Kidney (tissue), 14 donors: ENCODE results near the gene ACTMAP. TPM values are rescaled to one million over a fixed set of nuclear protein-coding genes. Genes with fewer than 3 reads are reported as not detected.

Source experiments
- DNase-seq, 5 donors: peaks; one replicate each; pipeline ENCODE4 v3.0.0-alpha.2; 2013 to 2020
- FAIRE-seq: peaks from 2 replicates; lab custom pipeline; 2012; peaks lifted over from hg19 to GRCh38; lab: Jason Lieb, UNC
- H3K27ac ChIP-seq, 2 donors: one replicate each; pipeline ENCODE4 v1.7.0; 2013; ENCODE audit warnings: low read depth in 2 of 2, low read length in 2 of 2, inconsistent platforms in 1 of 2
- H3K27me3 ChIP-seq: one replicate; pipeline ENCODE4 v1.7.1; 2013; ENCODE audit warnings: low read length, inconsistent platforms; ENCODE audit not compliant: control insufficient read depth, insufficient read depth
- H3K36me3 ChIP-seq, 3 donors: one replicate each; pipeline versions ENCODE4 v1.7.0 to v1.7.1; 2013; ENCODE audit warnings: low read length in 3 of 3, control low read depth in 1 of 3, inconsistent platforms in 1 of 3; ENCODE audit not compliant: insufficient read depth in 3 of 3, control insufficient read depth in 2 of 3
- H3K4me1 ChIP-seq, 3 donors: one replicate each; pipeline versions ENCODE4 v1.7.0 to v1.7.1; 2013; ENCODE audit warnings: low read length in 3 of 3, inconsistent platforms in 1 of 3, low read depth in 1 of 3; ENCODE audit not compliant: control insufficient read depth in 2 of 3, insufficient read depth in 2 of 3
- H3K4me3 ChIP-seq, 3 donors: one replicate each; pipeline versions ENCODE4 v1.7.0 to v1.8.1; 2013; ENCODE audit warnings: low read length in 3 of 3, control low read depth in 1 of 3, inconsistent platforms in 1 of 3
- H3K9ac ChIP-seq, 3 donors: one replicate each; pipeline versions ENCODE4 v1.7.0 to v1.7.1; 2013; ENCODE audit warnings: low read length in 3 of 3, control low read depth in 1 of 3, inconsistent platforms in 1 of 3
- H3K9me3 ChIP-seq, 3 donors: one replicate each; pipeline versions ENCODE4 v1.7.0 to v1.7.1; 2013; ENCODE audit warnings: low read length in 3 of 3, control low read depth in 1 of 3, inconsistent platforms in 1 of 3; ENCODE audit not compliant: control insufficient read depth in 2 of 3, insufficient read depth in 1 of 3
- CTCF ChIP-seq: IDR thresholded peaks from 3 replicates; pipeline ENCODE4 v1.5.1; 2012; ENCODE audit warnings: mild to moderate bottlenecking, moderate library complexity, borderline replicate concordance; ENCODE audit not compliant: insufficient read depth; ENCODE audit errors: extremely low read depth
- intact Hi-C: fragments of 100-400 bp; cut with DNase I; formaldehyde crosslinking; loops from one replicate; pipeline ENCODE4 v1.11.1; 2022
- polyA plus RNA-seq: library from polyadenylated mRNA; stranded (reverse); fragments of 350-450 nt; fragmentation: Illumina TruSeq; extraction: RNeasy Lipid Tissue Mini Kit (QIAGEN cat#74804); gene quantifications from one replicate; pipeline ENCODE4 v1.2.3, GENCODE V29; 2014; ENCODE audit warnings: low read depth, low replicate concordance; ENCODE audit not compliant: insufficient read depth
- total RNA-seq: library from RNA; stranded (reverse); fragmentation: NEBNext Ultra II Directional; extraction: Animal tissue kit (Norgen Biotek cat#: 25700); gene quantifications from one replicate; pipeline ENCODE4 v1.2.1, GENCODE V29; 2021
- donor health status: control.
- donor health status: control.
- donor health status: control.
- donor health status: control.
- donor health status: control.
- donor health status: DM: yes; HTN: yes; CAD: no.
- donor health status: Normal renal cell carcinoma (clear cell type).

ACTMAP gene
- total and polyA plus RNA-seq, 2 donors from 2014 or later: 8.7 to 8.9 TPM

DNA sequence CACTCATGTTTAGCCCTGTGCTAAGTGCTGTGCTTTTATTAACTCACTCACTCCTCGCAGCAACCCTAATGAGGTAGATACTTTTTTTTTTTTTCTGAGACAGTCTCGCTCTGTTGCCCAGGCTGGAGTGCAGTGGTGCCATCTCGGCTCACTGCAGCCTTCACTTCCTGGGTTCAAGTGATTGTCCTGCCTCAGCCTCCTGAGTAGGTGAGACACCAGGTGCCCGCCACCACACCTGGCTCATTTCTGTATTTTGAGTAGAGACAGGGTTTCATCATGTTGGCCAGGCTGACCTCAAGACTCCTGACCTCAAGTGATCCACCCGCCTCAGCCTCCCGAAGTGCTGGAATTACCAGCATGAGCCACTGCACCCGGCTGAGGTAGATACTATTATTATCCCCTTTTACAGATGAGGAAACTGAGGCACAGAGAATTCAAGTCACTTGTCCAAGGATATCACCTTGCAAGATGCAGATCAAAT lies 30.8 kb downstream of the ACTMAP start:
- H3K36me3 ChIP-seq: peaks cover 0 to 8% (median 3%) of the 10 kb centered on the region in 3 donors
- H3K4me3 ChIP-seq: peak overlapping the region; percentile 17 to 99 (median 83)
- no peaks in the 10 kb centered on the region for H3K9me3 ChIP-seq
- H3K9ac ChIP-seq: peak overlapping the region in 1 of 3 donors; percentile 55
- H3K4me1 ChIP-seq: peaks cover 3 to 37% (median 22%) of the 10 kb centered on the region in 3 donors
- no peak for TF ChIP-seq CTCF
- no peak for FAIRE-seq
- intact Hi-C loops: no loop called here
- peak in 1 of 5 donors; percentile 18 for DNase-seq
- H3K27me3 ChIP-seq: no peaks in the 10 kb centered on the region
- H3K27ac ChIP-seq: peak overlapping the region; percentile 78 to 95

DNA sequence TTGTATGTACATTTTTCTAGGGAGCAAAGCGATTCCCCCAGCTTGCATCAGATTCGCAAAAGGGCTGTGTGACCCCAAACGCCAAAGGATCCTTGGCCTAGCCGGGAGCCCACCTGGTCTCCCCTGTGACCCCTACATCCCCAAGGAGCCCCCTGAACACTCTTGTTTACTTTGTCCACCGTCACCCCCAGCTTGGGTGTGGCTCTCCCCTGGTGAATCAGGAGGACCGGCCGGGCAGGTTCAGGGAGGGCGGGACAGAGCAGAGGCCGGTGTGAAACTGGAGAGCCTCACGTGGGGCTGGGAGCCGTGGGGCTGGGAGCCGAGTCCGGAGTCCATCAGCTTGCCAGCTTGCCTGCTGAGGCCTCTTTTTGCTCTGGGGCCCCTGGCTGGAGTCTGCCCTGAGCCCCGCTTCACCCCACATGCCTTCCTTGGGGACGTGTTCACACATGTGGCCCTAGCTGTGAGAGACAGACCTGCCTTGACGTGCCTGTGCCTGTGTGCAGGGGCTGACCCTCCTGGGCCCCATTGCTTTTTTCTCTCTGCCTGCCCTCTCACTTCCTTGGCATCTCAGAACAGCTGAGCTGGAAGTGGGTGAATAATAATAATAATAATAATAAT lies 31.4 kb downstream of the ACTMAP start:
- H3K27me3 ChIP-seq: no peaks in the 10 kb centered on the region
- peak; percentile 64 to 93 (median 78) for DNase-seq
- peaks cover 3 to 41% (median 22%) of the 10 kb centered on the region in 3 donors for H3K4me1 ChIP-seq
- peaks cover 0 to 5% (median 3%) of the 10 kb centered on the region in 3 donors for H3K36me3 ChIP-seq
- no peak for FAIRE-seq
- H3K9ac ChIP-seq: peak overlapping the region; percentile 22 to 99 (median 81)
- intact Hi-C loops: no loop called here
- H3K27ac ChIP-seq: peak overlapping the region; percentile 95 to 98
- no peak for TF ChIP-seq CTCF
- no peaks in the 10 kb centered on the region for H3K9me3 ChIP-seq
- peak overlapping the region; percentile 62 to 99 (median 83) for H3K4me3 ChIP-seq

DNA sequence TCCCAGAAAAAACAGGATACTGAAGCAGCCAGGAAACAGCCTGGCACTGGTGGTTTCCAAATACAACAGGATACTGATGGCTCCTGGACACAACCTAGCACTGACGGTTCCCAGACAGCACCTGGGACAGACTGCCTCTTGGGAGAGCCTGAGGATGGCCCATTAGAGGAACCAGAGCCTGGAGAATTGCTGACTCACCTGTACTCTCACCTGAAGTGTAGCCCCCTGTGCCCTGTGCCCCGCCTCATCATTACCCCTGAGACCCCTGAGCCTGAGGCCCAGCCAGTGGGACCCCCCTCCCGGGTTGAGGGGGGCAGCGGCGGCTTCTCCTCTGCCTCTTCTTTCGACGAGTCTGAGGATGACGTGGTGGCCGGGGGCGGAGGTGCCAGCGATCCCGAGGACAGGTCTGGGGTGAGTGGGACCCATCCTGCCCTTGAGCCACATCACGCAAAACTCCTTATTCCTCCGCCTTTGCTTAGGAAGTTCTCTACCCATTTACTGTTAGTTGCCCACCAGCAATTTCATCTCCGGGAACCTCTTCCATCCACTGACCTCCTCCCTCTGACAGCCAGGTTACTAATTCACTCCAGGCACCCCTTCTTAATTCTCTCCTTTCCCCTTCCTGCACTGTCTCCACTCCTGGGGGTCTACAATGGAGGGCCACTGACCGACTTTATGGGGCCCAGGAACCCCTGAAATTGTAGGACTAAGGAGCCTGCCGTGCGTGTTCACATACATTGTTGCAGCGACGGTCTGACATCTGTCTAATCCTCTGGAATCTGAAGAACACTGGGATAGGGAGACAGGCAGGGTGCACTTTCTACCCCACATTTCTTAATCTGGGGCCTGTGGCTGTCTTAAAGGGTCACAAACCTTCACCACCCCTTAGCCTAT lies 32.1 kb downstream of the ACTMAP start:
- Histone ChIP-seq H3K4me3 (peak overlapping the region; percentile 82 to 99 (median 83)), H3K4me1 (peaks cover 3 to 41% (median 22%) of the 10 kb centered on the region in 3 donors), H3K9ac (peak overlapping the region; percentile 81 to 99 (median 82)), H3K27me3 (no peaks in the 10 kb centered on the region), H3K36me3 (no peaks in the 10 kb centered on the region), H3K27ac (peak overlapping the region; percentile 95 to 98), H3K9me3 (no peaks in the 10 kb centered on the region)
- no peak for FAIRE-seq
- intact Hi-C loops: no loop called here
- peak in 3 of 5 donors; percentile 26 to 89 (median 61) for DNase-seq
- TF ChIP-seq CTCF: no peak
